Right kidney (tissue), 1 donor: ENCODE results near the gene RBM10.

Source experiments
- DNase-seq: peaks from one replicate; pipeline ENCODE4 v3.0.0-alpha.2; 2016

The RBM10 gene

DNA sequence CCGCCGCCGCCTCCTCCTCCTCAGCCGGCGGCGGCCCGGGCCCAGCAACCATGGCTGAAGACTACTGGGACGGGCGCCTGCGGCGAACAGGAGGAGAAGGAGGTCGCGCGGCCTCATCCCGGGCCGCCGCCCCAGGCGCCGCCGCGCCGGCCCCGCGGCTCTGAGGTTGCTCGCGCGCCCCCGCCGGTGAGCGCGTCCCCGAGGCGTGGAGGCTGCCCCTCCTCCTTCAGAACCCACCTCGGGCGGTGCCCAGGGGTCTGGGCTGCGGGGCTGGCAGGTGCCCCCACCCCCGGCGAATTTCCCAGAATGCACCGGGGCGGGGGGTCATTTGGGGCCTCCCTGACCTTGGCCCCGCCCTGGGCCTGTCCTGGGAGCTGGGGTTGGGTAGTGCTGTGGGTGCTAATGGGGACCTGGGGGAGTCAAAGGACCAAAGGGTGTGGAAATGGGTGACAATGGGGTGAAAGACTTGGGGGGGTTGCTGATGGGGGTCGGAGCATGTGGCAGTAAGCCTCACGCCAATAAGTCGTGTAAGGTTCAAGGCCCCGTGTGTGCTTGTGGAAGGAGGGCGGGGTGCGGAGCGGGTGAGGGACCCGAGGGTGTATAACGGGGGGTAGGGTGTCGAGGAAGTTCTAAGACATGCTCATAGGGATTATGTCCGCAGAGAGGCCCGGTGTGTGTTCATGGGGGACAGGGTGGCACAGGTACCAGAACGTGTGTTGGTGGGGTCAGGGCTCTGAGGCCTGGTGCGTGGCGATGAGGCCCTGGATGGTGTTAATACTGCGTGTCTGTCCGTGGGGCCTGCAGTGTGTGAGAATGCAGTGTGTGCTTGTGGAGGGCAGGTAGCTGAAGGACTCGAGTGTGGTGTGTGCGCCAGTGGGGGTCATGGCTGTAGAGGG is 74.1 kb downstream of the RBM10 start:
- DNase-seq = no peak

- no peak for DNase-seq
Observed at GRCh38 chrX:47221756-47222155, 76.7 kb downstream of the RBM10 start.

DNA sequence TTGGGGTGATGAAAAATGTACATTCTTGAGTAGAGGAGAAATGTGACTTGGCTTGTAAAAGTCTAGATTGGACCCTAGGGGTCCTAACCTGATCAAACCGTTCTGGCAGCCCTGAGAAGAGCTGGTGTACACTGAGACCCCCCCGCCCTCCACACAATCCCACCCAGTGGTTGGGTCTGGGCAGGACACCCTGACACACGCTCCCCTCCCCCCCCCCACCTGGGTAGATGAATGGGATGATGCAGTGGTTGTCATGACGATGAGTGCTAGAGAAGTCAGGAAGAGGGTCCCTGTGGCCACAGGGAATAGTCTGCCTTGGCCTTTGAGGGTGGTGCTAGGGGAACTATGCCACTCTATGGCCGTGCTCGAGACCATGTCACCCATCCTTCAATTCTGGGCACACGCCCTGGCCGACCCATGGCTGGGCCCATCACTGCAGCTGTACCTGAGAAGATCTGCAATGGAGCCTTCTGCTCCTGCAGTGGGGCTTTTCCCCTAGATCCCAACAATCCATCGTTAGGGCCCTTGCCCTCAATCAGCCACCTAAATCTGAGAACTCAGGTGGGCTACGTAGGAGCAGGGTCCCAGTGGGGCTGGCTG is 77.8 kb downstream of the RBM10 start:
- no peak for DNase-seq

DNA sequence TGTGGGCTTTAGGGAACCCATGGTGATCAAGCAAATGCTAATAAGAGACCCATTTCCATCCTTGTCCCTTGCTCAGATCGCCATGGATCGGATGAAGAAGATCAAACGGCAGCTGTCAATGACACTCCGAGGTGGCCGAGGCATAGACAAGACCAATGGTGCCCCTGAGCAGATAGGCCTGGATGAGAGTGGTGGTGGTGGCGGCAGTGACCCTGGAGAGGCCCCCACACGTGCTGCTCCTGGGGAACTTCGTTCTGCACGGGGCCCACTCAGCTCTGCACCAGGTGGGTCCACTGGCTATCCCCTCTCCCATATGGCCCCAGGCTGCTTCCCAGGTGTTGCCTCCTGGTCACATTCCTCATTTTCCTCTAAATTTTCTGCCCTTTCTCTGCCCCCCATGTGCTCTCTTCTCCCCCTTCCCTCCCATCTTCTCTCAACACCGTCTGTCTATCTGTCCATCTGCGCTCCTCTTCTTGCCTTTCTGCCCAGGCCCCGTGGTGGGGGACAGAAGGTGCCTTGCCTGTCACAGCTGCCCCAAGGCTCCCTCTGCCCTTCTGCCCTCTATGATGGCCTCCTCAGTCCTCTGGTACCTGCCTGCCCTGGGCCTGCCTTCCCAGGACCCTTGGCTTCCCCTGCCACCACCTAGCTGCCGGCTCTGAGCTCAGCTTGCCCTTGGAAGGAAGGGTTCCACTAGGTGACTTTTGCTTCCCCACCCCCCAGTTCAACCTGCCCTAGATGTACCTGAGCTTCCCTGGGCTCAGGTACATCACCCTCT is 78.6 kb downstream of the RBM10 start:
- no peak for DNase-seq

DNA sequence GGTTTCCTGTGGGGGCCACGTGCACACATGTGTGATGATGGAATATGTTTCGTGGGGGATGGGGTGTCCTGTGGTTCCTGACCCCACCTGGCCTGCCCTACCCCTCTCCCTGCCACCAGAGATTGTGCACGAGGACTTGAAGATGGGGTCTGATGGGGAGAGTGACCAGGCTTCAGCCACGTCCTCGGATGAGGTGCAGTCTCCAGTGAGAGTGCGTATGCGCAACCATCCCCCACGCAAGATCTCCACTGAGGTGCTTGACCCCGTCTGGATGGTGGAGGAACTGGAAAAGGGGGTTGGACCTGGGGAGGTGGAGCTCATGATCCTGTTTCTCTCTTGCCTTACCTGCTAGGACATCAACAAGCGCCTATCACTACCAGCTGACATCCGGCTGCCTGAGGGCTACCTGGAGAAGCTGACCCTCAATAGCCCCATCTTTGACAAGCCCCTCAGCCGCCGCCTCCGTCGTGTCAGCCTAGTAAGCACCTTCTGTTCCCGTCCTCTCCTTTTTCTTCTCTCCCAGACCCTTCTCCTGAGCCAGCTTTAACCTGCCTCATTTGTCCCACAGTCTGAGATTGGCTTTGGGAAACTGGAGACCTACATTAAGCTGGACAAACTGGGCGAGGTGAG is 79.4 kb downstream of the RBM10 start:
- DNase-seq = no peak

- no peak for DNase-seq
Observed at GRCh38 chrX:47224896-47225290, 79.9 kb downstream of the RBM10 start.

GRCh38 chrX:47226071-47226470 is 81.0 kb downstream of the RBM10 start:
- no peak for DNase-seq

- no peak for DNase-seq
Observed at GRCh38 chrX:47226531-47227333, 81.7 kb downstream of the RBM10 start.

DNA sequence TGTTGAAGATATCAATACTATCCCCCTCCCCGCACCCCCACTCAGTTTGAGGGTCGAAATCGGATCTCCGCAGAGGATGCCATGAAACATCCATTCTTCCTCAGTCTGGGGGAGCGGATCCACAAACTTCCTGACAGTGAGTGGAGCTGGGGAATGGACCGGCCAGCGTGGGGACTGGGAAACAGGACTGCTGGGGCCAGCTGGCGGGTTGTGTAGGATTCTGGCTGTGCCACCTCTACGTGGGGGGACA is 82.2 kb downstream of the RBM10 start:
- DNase-seq = no peak

GRCh38 chrX:47228550-47229270 is 83.7 kb downstream of the RBM10 start:
- DNase-seq = no peak

- DNase-seq = no peak
Observed at GRCh38 chrX:47229427-47229826, 84.4 kb downstream of the RBM10 start.

- DNase-seq = no peak
Observed at GRCh38 chrX:47230136-47230868, 85.3 kb downstream of the RBM10 start.

- no peak for DNase-seq
Observed at GRCh38 chrX:47231167-47231566, 86.1 kb downstream of the RBM10 start.

- DNase-seq = no peak
Observed at GRCh38 chrX:47232197-47232802, 87.3 kb downstream of the RBM10 start.

DNA sequence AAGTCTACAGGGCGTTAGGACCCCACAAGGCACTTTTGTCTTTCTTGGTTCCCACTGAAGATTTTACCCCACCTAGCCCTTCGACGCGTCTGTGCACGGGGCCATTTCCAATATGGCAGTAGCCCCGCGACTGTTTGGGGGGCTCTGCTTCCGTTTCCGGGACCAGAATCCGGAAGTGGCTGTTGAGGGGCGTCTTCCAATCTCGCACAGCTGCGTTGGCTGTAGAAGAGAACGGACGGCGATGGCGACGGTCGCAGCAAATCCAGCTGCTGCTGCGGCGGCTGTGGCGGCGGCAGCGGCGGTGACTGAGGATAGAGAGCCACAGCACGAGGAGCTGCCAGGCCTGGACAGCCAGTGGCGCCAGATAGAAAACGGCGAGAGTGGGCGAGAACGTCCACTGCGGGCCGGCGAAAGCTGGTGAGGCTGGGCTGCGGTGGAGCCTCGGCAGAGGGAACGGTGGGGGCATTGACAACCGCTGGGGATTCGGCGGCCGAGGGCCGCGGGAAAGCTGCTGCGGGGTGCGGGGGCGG is 87.8 kb downstream of the RBM10 start, which contains the start of gene USP11:
USP11 (plus strand) TSS at position 207 of the 530 bp plus-strand sequence; CDS start at position 242, 35 bp downstream.
- DNase-seq = peak; percentile 67

DNA sequence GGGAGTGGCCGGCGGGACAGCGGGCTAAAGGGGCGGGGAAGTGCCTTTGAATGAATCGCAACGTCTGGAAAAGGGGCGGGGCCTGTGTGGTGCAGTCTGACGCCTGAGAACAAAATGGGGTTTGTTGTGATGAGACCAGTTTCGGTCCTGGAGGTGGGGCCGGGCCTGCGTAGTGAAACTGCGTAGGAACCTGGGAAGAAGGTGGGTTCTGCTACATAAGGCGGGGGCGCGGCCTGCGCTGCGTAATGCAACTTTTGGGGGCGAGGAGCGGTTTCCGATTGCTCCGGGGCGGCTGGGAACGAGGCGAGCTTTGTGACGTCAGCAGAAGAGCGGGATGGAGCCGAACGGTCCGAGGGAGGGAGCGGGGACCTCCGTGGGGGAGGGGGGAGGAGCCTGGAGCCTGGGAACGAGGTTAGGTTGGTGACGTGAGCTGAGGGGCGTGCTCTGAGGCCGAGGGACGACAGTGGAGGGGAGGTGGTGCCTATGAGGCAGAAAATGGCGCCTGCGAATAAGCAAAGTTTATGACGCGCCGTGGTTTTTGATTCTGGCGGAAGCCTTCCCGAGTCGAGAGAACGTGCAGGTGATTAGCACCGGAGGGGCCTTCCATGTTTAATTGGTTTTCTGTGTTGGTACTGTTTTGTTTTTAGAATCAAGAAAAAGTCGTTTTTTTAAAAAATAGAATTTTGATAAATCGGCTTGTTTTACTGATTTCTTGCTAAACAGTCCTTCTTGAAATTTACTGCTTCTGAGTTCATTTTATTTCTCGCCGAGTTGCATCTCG is 88.5 kb downstream of the RBM10 start:
- peak; percentile 84 for DNase-seq

- DNase-seq = no peak
Observed at GRCh38 chrX:47234583-47234982, 89.6 kb downstream of the RBM10 start.

DNA sequence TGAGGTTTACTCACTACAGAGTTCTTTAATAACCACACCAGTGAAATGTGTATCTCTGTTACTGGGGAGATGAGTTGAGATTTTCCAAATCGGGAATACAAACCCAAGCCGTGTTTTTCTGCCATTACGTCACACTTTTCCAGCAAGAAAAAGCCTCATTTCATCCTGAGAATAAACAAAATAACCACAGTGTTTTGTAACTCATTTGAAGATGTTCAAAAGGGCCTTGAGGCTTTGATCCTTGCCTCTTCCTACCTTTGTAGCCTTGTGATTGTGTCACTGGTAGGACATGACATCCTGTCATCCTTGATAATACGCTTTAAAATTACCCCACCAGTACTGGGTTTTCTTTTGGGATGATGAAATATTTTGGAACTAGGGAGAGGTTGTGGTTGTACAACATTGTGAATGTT is 90.7 kb downstream of the RBM10 start:
- no peak for DNase-seq
